NCI-H82 treated with DMSO at 0.1 percent for 48 hours (cell line): Measurements from ENCODE around the gene PIP4K2B.
"Not testable (repeated sequence)": the region's sequence is repeated elsewhere in the genome, so short reads cannot be mapped to it uniquely, and the experiment has no call there.

ENCODE experiments used
- DNase-seq: peaks from one replicate; lab custom pipeline; 2025; ENCODE audit not compliant: unreplicated experiment; lab: John Stamatoyannopoulos, UW

The PIP4K2B gene

DNA sequence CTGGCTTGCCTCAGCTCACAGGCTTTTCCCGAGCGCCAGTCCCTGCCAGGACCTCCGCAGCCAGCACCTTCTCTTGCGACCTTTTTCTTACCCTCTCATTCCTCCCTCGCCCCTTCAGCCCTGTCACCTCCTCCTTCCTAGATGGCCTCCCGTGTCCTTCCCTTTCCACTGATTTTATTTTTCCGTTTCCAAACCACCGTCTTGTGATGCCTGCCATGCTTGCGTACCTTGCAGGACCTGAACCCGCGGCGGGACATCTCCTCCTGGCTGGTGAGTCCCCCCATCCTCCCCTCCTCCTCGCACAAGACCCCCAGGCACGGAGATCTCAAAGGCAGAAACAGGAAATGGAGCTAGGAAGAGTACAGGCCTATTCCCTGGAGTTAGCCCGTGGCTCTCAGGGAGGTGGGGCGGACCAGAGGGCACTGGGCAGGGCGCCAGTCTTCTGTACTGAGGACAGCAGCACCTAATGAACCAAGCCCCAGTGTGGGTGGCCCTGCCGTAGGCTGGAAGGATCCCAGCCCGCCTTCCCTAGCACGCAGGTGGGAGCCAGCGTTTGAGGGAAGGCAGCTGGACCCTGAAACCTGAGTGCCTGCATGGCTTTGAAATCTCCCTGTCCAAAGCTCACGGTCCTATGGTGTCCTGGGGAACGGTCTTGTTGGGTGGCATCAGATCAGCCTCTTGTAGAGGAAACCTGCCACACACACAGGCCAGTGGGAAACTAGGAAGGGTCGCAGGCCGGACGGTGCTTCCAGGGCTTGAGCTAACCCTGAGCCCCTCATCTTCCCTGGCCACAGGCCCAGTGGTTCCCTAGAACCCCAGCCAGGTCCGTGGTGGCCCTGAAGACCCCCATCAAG, 68.6 kb downstream of the PIP4K2B start:
- DNase-seq = no peak

- DNase-seq = peak; percentile 72
These were observed 69.3 kb downstream of the PIP4K2B start, which contains the start of gene CISD3 for GRCh38 chr17:38729886-38730525. Gene CISD3 (plus strand): TSS chr17:38730341. CDS start chr17:38730359, 18 bp downstream.

GRCh38 chr17:38729368-38729885, 69.9 kb downstream of the PIP4K2B start:
- DNase-seq = no peak

GRCh38 chr17:38728290-38728831, 71.0 kb downstream of the PIP4K2B start:
- no peak for DNase-seq

DNA sequence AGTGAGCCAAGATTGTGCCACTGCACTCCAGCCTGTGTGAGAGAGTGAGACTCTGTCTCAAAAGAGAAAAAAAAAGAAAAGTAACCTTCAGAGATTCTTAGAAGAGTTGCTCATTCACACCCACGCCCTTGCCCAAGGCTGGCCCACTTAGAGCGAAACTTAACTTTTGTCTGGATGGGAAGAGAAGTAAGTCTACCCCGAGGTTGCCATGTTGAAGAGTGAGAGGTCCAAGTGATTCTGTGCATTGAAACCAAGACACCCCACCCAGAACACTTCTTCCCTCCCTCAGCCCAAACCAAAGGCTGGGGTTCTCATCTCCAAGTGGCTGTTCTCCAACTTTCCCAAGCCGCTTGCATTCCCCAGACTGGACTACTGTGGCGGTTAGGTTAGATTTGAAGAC, 71.6 kb downstream of the PIP4K2B start:
- no peak for DNase-seq

DNA sequence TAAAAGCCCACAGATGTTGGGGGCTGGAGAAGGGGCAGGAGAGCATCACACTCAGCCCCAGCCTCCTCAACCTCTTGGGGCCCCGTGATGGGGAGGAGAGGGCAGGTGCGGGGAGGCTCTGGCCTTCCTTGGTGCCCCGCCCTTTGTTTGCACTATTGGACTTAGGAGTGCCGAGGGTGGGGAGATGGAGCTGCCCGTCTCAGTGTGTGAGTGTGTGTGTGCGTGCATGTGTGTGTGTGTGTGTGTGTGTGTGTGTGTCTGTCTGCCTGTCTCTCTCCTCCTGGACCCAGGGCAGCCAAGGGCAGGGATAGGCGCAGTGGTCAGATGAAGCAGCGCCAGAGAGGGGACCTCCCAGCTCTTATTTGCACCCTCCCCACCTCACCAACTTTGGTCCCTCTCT, 73.2 kb downstream of the PIP4K2B start:
- not testable (repeated sequence) for DNase-seq

DNA sequence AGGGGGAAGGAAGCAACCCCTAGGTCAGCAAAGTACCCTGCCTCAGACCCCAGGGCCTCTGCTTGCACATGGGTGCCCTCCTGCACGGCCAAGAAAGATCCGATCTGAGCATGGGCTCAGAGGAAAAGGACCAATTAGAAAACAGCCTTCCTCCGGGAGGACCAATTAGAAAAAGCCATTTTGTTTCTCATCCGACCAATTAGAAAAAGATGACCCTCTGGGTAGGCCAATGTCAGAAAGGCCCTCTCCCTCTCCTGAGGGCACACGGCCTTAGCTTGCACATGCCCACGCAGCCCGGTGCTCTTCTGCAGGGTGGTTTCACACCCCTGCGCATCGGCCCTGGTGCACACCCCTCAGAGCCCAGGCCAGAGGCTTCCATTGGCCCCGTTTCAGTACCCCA, 74.3 kb downstream of the PIP4K2B start:
- no peak for DNase-seq

DNA sequence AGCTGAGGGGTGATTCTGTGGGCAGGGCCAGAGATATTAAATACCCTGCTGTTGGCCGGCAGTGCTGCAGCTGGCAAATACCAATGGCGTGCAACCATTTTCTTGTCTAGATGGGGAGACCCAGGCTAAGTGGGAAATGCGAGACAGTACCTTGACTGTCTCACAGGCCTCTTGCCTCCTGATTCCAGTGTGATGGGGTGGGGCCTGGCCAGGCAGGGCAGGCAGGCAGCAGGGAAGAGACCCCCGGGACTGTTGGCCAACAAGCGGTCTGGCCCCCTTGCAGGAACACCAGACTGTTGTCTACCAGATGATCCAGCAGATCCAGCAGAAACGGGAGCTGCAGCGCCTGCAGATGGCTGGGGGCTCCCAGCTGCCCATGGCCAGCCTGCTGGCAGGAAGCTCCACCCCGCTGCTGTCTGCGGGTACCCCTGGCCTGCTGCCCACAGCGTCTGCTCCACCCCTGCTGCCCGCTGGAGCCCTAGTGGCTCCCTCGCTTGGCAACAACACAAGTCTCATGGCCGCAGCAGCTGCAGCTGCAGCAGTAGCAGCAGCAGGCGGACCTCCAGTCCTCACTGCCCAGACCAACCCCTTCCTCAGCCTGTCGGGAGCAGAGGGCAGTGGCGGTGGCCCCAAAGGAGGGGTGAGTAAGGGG, 74.9 kb downstream of the PIP4K2B start:
- no peak for DNase-seq

DNA sequence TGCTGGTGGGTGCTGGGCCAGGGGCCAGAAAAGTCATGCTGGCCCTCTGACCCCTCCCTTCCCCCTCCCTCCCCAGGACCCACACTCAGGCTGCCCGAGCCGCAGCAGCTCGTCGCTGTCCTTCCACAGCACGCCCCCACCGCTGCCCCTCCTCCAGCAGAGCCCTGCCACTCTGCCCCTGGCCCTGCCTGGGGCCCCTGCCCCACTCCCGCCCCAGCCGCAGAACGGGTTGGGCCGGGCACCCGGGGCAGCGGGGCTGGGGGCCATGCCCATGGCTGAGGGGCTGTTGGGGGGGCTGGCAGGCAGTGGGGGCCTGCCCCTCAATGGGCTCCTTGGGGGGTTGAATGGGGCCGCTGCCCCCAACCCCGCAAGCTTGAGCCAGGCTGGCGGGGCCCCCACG, 77.6 kb downstream of the PIP4K2B start:
- no peak for DNase-seq

DNA sequence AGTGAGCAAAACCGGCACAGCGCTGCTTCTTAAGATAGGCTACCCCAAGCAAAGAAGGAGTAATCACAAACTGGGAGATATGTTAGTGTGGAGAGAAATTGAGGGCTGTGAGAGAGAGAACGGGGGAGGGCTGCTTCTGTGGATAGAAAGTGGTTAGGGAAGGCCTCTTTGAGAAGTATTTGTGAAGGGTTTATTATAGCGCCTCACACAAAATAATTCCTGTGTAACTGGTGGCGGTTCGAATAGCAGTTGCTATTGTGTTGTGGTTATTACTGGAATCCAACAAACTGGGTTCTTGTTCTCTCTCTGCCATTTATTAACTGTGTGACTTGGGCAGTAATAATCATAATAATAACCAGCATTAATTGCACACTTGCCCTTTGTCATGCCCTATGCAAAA, 78.4 kb downstream of the PIP4K2B start:
- DNase-seq = no peak

- DNase-seq = no peak
These were observed 79.3 kb downstream of the PIP4K2B start for GRCh38 chr17:38719943-38720641.

DNA sequence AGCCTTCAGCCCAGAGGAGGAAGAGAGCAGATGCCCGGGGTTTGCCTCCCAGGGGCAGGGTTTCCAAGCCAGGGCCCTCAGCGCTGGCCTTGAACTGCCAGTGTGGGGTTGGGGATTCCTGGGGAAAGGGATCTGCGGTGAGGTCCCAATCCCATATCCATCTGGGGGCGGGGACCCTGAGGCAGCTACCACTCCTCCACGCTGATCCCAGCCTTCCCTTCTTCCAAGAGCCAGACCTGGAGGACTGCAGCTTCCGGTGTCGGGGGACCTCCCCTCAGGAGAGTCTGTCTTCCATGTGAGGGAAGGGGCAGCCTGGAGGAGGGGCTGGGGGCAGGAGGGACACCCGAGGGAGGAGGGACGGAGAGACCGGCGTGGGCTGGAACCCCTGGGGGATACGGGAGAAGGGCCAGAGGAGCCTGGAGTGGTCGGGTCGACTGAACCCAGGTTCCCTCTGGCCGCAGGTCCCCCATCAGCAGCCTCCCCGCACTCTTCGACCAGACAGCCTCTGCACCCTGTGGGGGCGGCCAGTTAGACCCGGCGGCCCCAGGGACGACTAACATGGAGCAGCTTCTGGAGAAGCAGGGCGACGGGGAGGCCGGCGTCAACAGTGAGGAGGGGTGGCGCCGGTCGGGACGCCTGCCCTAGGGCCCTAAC, 79.9 kb downstream of the PIP4K2B start:
- no peak for DNase-seq

- DNase-seq = no peak
These were observed 82.1 kb downstream of the PIP4K2B start for GRCh38 chr17:38717139-38717745.

GRCh38 chr17:38716368-38717005, 82.9 kb downstream of the PIP4K2B start:
- no peak for DNase-seq
